ENCODE results near the gene KMO.

The KMO gene

DNA sequence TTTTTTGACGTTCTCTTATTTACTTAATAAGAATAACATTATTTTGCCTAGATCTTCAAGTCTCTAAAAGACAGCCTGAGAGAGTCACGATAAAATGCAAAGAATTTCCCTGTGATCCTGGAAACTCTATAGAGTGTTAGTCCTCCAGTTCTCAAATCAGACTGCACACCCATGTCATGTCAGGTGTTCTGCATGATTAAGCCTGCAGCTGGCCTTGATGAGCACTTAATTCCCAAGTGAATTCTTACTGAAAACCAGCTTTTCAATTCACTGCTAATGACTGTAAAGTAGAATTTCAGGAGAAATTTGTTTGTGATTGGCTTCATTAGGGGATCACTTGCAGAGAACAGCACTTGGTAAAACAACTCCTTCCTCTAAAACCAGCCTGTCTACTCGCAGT, 66.1 kb downstream of the KMO start:
- DNase-seq, result no peak

DNA sequence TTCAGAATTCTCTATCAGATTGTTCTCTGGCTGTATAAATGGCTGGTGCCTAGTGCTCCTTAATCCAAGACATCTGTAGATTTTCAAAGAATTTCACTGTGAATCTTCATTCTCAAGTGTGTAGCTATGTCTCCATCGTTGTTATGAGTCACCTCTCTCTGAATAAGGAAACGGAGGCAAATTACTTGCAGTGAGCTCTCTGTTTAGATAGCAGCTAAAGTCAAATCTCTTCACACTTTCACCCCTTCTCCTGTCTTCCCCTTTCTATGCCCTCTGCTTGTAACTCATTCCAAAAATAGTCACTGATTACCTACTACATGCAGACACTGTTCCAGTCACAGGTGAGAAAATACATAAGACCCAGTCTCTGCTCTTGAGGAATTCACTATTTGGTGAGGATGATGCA, 68.3 kb downstream of the KMO start:
- DNase-seq, result peak; percentile 15

DNA sequence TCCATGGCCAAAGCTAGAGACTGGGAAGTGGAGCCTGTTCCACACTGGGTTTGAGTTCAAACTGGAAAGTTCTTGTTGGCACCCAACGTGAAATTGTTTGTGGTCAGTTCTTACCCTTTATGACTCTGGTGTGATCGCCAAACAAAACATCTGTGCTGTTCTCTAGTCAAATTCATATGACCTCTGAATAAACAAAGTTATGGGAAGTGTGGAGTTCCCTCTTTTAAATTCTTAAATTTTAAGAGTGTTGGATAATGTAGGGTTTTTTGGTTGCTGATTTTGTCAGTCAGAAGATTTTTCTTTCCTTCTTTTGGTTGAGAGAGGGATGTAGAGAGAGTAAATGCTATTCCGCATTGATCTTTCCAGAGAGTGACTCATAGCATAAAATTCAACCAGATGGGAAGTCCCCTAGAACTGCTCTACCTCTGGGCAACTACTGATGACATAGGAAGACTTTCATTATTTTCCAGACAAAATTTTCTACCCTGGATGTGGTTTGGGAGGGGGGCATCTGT, 71.6 kb downstream of the KMO start:
- DNase-seq, result no peak

DNA sequence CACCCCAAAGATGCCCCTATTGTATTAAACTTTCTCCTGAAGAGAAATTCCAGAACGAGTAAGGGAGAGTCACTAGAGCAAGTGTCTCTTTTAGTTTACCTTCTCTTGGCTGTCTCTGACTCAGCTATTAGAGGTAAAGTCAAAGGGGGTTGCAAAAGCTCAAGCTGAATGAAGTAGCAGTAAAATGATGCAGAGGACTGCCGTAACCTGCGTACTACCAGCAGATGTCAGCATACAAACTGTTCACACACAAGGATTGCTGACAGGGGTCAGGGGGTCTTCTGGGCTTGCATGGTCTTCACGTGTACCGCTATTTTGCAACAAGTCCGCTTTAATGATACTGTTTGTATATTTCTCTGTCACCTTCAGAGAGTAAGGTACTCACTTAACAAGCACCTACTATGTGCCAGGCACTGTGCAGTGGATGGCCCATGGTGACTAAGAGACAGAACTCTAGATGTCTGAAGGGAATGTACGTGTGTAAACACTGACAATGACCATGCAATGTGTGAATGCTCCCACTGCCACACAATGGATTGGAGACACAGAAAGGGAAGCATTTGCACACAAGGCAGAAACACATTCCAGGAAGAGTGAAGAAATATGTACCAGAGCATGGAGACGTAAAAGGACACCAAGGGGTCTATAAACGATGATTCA, 73.1 kb downstream of the KMO start:
- DNase-seq, result peak; percentile 24

DNA sequence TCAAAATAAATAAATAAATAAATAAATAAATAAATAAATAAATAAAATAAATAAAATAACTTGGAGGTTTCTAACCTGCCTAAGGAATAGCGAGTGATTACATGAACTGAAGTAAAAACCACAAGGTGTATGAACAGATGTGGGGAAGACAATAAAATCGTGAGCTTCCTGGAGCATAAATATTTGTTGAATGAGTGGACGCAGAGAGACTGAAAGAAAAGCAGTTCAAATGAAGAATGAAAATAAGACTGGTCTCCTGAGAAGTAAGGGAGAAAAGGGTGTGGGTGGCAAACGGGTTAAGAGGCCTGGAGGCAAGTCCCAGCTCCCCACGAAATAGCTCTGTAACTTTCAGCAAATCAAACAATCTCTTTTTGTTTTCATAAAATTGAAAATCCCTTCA, 74.4 kb downstream of the KMO start:
- DNase-seq, result no peak

DNA sequence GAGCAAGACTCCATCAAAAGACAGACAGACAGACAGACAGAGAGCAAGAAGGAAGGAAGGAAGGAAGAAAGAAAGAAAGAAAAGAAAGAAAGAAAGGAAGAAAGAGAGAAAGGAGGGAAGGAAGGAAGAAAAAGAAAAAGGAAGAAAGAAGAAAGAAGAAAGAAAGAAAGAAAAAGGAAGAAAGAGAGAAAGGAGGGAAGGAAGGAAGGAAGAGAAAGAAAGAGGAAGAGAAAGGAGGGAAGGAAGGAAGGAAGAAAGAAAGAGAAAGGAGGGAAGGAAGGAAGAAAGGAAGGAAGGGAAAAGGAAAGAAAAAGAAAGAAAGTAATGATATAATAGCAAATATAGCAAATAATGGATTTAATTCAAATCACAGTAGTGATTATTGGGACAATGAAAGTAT, 75.3 kb downstream of the KMO start:
- no peak for DNase-seq

DNA sequence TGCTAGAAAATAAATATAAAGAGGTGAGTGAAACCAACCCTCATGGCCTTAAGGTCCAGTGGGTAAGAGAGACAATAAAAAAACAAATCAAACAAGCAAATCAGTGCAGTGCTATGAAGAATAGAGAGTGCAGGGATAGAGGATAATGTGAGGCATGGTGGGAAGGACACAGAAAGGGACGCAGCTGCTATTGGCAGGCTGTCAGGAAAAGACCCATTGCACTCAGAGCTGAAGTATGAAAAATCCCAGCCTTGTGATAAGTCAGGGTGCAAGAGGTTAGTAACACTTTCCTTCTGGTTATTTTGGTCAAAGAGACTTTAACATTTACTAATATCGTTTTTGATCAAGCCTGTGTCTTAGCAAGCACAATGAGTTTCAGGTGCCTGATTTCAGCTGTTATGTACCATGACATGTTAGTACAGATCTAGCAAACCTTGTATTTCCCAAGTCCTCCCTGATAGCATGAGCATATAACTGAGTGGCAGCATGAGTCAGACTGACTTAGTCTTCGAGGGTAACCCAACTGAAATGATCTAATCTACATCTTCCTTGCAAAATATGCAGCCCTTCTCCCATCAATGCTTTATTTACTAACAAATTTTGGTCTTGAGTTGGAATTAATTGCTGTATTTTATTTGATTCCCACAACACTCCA, 76.3 kb downstream of the KMO start:
- DNase-seq, result no peak

DNA sequence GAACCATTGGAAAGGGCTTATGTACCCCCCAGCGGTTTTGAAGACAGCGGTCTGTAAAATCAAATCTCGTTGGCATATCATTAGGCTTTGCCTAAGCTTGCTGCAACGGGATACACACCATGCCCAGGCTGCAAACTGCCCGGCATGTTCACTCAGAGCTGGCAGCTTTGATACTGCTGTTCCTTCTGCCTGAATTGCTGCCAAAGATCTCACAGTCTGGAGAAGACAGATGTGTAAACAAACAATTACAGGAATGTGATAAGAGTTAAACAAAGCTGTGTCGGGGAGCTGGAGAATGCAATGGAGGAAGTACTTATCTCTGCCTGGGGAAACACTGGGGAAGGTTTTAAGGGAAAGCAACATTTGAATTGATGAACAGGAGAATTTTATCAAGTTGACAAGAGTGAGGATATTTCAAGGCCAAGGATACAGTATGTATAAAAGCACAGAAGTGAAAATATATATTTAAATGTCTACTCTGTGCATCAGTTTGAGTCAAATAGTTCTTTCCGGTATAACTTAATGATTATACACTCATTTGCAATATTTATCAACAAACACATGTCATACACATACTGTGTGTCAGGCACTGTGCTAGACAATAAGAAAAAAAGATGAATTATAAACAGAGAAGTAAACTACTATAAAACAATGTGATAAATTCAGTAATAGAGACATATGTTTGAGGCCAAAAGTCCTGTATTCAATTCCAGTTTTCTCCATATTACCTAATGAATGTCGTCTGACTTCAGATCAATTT, 78.1 kb downstream of the KMO start:
- peak; percentile 78 for DNase-seq

DNA sequence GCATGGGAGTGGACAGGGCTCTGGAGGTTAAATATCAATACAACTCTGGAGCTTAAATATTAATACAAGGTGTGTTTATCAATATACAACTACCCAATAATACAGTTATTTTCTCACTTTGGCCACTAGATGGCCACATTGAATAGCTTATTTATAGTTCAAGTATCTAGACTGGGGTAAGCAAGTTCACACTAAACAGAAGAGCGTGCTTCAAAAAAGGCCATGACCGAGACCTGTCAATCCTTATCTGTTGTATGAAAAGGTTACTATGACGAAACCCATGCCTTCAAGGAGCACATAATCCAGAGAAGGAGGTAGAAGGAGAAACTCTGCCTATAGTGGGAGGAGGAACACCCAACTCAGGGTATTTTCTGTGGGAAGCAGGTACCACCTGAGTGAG, 78.9 kb downstream of the KMO start:
- peak; percentile 90 for DNase-seq

DNA sequence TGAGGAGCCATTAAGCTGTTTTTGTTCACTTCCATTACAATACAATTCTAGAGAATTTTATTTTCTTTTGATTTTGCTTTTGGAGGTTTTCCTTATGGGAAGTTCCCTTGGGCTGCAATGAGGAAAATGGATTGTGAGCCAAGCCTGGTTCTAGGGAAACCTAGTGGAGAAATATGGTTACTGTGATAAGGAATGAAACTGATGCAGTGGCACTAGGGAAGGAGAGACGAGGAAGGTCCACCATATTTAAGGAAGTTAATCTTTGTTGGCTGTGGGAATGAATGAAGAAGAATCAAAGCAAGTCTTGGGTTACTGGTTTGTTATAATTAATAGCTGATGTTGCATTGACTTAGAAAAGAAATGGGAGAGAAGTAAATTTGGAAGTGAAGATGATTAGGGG, 79.6 kb downstream of the KMO start:
- peak; percentile 17 for DNase-seq

DNA sequence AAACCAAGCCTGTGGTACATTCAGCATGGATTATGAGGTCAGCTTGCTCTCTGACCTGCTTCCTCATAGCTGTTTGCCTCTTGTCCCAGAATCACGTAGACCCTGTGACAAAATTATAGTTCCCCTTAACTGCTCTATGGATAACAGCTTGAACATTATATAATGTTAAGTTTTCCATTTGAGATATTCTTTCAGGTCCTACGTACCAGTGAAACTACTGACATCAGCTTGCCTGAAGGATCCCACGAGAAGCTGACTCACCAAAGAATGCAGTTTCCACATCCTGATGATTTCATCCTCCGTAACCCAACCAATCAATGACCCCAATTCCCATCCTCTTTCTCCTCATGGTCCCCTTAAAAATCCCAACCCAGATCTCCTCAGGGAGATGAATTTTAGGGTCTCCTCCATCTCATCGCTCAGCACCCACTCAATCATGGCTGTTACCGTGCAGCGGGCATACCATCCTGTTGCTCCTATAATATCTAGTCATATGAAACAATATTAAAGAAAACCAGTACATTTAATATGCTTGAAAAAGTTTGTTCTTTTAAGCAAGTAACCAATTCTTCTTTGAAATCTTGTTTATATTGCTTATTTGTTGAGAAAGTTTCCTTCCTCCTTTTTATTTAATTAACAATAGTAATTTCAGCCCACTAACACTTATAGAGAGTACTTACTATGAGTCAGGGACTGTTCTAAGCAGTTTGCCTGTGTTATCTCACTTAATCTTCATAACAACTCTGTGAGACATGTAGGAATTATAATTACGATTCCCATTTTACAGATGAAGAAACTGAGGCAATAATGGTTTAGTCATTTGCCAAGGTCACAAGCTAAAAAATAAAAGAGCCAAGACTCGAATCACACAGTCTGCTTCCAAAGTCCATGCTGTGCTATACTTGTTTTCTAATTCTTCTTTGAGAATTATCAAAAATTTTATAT, 80.6 kb downstream of the KMO start:
- DNase-seq, result peak; percentile 9

DNA sequence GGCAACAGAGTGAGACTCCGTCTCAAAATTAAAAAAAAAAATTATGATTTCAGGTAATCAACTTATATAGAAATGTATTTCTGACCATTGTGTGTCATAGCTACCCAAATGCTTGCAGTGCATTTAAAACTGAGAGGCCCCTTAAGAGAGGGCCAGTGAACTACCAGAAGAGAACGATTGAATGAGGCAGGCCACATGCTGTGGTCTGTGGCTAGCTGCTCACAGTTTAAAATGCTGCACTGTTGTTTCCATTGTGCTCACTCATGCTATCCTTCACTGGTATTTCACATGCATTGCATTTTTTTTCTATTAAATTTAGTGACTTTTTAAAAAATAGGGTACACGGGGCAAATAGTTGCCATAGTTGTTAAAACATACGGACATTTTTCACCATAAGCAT, 82.0 kb downstream of the KMO start:
- DNase-seq, result no peak

DNA sequence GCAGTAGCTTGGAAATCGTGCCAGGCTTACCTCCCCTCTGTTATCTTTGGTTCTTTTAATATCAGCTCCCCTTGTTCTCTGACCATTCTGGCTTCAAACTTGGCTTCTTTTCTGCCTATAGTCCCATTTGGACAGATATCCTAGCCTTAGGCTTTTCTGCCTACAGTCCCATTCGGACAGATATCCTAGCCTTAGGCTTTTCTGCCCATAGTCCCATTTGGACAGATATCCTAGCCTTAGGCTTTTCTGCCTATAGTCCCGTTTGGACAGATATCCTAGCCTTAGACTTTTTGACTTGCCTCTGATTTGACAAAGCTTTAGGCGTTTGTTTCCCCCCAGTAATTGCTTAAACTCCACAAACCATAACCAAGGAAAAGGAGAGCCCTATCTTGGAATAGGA, 82.4 kb downstream of the KMO start:
- no peak for DNase-seq

DNA sequence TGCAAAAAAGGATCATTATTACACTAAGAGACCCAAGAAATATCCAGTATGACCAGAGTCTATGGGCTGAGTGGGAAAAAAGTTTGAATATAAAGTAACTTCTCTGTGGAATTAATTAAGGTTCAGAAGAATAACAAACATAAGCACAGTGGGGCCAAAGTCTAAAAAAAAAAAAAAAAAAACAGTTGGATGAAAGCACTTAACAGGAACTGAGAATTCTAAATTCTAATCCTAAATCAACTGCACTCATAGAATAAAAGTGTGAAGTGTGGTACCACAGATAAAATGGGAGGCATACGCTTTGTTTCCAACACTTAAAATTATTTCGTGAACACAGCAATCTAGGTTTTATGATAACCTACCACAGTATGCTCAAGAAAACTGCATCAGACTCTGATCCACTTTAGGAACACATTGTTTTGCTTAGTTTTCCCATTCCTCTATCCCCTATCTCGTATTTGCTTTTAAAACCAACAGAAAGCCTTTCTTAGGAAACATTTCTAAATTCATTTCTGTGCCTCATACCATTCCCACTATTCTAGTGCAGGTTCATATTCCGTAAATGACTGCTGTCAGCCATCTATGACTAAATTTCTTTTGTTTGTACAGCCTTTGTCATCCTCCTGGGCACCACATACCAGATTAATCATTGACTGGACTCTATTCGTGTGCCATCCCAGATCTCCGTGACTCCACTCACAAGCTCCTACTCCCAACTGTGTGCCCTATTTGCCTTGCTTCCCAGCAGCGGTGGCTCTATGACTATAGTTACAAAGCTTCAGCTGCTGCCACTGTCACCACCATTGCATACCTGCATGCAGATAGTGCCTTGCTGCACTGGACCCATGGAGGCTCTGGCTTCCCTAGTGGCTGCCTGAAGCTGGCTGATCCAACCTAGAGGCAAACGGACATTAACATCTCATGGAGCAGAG, 83.1 kb downstream of the KMO start:
- DNase-seq, result peak; percentile 96

DNA sequence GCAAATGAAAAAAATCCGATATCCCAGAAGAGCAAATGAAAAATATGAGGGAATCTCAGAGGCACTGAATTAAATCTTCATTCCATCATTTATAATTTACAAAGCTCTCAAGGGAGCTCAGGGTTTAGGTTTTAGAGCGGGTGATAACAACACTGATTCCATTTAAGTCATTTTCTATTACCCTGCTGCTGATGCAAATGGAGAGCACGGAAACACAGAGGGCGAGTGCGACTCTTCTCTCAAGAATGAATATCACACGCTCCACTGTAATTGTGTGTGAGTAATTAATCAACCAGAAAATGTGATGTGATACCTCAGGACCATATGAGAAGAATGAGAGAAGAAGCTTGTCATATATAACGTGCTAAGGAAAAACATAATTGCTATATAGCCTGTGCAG, 85.2 kb downstream of the KMO start:
- no peak for DNase-seq

DNA sequence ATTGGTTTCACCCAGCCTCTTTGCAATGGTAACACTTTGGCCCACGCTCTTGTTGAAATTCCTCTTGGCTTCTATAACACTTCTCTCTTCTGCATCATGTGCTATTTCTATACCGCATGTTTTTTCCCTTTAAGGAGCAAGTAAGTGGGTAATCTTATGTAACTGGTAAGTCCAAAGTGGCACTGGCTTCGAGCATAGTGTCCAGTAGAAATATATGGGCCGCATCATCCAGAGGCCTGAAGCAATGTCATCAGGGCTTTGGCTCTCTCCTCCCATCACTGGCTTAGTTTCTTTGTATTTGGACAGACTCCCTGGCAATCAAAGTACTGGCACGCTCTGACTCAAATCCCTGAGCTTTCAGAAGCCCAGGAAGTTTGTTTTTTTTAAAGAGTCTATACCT, 90.5 kb downstream of the KMO start:
- no peak for DNase-seq

DNA sequence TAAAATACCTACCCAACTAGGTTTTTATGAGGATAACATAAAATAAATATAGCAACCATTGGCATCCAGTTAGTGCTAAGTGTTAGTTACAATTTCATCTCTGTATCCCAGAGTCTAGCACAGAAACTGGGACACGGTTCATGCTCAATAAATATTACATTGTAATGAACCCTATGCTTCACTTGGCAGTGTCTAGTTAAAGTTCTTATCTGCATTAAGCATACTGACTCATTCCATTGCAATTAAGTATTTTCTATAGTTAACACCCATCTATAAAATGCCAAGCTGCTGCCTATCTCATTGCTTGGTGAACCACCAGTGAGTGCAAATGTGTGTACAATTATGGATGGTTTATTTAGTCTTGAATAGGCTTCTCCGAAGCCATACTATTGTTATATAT, 92.8 kb downstream of the KMO start:
- no peak for DNase-seq

DNA sequence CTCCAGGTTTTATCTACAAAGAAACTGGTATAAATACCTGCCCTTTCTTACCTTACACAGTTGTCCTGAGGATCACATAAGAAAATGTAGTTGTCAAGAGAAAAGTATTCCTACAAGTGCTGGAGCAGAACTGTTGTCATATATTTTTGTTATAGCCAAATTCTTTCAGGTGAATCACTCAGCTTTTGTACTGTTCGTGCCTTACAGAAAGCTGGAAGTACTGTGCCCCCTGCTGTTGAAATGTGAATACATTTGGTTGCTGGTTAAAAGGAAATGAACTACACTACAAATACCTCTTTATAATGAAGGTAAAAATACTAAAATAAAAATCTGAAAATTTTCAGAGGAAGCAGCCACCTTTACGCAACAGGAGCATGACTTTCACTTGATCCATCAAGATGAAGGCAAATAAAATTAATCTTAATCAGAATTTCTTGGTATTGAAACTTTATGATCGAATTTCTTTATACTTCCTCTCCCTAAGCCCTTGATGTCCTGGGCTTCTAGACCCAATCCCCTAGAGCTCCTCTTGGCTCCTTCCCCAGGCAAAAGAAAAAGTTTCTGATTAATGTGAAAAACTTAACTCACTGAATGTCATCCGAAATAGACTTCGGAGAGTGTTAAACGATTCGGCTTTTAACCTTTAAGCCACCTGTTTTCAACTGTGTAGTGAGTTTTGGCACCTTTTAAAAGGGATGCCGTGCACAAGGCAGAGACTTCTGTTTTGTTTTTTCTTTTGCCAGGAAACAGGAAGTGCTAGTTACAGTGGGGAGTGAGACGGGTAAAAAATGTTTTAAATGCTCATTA, 95.5 kb downstream of the KMO start:
- DNase-seq, result peak; percentile 83

DNA sequence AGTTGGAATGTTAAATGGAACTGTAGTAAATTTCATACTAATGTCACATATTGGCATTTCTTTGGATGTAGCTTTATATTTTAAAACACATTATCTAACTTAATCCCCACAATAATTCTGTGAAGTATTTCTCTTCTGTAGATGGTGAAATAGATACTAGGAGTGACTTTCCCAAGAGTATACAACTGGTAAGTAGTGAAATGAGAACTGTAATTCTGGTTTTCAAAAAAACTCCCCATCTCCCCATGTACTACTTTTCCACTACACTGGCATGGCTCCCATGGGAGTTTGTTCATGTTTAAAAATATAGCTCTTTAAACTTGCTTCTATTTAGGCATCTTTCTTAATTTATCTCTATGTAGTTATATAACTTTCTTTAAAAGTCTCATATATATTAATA, 97.8 kb downstream of the KMO start:
- DNase-seq, result no peak

DNA sequence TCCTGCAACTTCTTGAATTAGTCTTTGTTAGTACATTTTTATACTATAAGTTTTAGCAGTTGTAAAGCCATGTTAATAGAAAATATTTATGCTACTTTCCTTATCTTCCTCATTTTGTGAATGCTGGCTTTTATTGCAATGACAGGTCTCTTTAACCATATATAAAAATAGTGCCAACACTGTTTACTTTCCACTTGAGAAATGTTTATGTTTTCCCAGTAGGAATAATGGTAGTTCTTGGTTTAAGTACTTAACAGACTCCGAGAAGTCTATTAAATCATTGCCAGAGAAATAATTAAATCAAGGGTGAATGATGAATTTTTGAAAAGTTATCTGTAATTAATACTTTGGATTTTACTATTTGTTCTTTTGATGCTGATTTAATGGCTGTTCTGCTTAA, 98.3 kb downstream of the KMO start:
- DNase-seq, result no peak

DNA sequence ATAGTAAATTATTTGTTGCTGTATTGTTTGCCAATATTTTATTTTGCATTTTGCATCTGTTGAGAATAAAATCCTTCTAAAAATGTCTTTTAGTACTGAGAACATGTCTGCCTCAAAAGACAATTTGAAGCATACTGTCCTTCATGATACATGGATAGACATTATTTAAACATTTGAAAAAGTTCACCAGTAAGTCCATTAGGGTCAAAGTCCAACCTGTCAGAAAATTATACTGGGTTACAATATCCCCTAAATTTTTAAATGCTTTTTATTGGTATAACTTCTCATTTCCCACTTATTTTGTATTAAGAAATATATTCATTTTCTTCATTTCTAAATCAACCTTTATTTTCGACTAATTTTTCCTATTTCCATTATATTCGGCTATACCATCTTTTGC, 98.7 kb downstream of the KMO start:
- DNase-seq, result no peak

Measured in DMS53 (cell line).